HG02884 (cell line): ENCODE data around the gene LSM14A.
"Not testable (repeated sequence)": the region's sequence is repeated elsewhere in the genome, so short reads cannot be mapped to it uniquely, and the experiment has no call there.

ENCODE experiments used
- ATAC-seq: cut with Tn5 transposase; IDR thresholded peaks from one replicate; pipeline ENCODE4 v1.9.1; 2021; ENCODE audit warnings: mild to moderate bottlenecking, moderate library complexity; ENCODE audit not compliant: unreplicated experiment

LSM14A gene

DNA sequence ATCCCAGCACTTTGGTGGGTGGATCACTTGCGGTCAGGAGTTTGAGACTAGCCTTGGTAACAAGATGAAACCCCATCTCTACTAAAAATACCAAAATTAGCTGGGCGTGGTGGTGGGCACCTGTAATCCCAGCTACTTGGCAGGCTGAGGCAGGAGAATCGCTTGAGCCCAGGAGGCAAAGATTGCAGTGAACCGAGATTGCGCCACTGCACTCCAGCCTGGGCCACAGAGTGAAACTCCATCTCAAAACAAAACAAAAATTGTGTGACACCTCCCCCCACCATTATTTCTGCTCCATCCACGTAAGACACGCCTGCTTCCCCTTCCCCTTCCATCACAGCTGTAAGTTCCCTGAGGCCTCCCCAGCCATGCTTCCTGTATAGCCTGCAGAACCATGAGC, 13.3 kb upstream of the LSM14A start:
- ATAC-seq = not testable (repeated sequence)

DNA sequence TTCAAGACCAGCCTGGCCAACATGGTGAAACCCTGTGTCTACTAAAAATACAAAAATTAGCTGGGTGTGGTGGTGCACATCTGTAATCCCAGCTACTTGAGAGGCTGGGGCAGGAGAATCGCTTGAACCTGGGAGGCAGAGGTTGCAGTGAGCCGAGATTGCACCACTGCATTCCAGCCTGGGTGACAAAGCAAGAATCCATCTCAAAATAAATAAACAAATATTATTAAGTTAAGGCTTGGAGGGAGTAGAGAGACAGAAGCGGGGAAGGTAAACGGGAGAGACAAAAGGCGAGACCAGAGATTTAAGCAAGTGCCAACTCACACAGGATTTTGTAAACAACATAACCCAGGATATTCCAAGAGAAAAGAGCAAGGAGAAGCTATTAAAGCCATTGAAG, 12.8 kb upstream of the LSM14A start:
- ATAC-seq = not testable (repeated sequence)

DNA sequence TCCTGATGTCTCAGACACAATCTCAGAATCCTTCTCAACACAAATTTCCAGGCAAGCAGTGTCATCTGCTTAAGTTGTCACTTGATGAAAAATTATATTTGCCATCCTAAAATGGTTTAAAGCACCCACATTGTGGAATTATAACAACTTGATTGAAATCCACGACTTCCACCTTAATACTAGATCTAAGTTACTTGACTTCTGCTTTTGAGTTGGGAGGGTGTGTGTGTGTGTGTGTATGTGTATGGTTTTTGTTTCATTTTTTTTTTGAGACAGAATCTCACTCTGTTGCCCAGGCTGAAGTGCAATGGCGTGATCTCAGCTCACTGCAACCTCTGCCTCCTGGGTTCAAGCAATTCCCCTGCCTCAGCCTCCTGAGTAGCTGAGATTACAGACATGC, 10.4 kb upstream of the LSM14A start:
- ATAC-seq = not testable (repeated sequence)

DNA sequence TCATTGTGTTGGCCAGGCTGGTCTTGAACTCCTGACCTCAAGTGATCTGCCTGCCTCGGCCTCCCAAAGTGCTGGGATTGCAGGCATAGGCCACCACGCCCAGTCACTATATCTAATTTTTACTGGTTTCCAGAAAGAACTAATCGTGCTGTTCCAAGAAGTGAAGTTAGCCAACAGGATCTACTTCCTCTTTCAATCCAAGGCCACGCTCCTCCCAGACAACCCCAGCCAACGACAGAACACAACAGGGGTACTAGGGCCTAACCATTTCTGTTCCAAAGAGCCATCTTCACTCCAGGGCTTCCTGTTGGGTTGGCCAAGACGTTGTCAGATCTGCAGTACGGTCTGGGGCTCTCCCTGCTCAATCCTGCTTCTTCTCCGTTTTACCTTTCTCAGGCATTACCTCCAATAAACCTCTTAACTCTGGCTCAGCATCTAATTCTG, 7.0 kb upstream of the LSM14A start:
- no peak for ATAC-seq

DNA sequence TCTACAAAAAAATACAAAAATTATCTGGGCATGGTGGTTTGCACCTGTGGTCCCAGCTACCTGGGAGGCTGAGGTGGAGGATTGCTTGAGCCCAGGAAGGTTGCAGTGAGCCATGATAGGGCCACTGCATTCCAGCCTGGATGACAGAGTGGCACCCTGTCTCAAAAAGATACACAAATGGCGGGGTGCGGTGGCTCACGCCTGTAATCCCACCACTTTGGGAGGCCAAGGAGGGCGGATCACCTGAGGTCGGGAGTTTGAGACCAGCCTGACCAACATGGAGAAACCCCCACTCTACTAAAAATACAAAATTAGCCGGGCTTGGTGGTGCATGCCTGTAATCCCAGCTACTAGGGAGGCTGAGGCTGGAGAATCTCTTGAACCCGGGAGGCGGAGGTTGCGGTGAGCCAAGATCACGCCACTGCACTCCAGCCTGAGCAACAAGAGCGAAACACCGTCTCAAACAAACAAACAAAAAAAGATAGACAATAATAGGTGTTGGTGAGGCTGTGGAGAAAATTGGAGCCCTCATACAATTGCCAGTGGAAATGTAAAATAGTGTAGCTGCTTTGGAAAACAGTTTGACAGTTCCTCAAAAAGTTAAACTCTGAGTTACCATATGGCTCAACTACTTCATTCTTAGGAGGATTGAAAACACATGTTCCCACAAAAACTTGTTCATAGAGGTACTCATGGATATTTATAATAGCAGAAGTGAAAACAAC, 2.7 kb upstream of the LSM14A start:
- ATAC-seq = not testable (repeated sequence)

DNA sequence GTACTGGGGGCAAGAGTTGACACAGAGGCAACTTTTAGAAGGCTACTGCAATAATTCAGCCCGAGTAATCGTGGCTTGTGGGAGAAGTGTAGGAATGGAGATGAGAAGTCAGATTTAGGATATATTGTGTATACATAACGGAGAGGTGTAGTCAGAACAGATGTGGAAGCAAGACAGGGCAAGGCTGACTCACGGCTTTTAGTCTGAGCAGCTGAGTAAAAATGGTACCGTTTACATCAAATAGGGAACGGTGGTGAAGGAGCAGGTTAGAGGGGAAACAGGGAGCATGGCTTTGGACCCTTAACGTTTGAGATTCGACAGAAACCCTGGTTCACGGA, 796 bp upstream of the LSM14A start:
- ATAC-seq = no peak

DNA sequence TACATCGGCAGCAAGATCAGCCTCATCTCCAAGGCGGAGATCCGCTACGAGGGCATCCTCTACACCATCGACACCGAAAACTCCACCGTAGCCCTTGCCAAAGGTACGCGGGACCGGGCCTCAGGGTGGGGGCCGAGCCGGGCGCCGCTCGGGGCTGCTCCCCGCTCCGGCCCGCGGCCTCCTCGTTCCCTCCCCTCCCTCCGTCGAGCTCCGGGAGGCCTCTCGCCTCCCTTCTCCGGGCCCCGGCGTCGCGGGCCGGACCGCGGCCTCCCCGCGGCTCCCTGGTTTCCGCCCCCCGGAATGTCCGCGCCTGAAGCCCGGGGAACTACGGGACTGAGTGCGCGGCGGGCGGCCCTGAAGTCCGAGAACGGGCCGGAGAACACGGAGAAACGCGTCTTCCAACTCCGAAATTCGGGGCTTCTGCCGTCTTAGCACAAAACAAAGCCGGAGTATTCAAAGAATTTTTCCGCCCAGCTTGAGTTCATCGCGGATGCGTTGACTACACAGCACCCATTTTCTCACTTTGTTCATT, 423 bp downstream of the LSM14A start:
- peak; percentile 18 for ATAC-seq

DNA sequence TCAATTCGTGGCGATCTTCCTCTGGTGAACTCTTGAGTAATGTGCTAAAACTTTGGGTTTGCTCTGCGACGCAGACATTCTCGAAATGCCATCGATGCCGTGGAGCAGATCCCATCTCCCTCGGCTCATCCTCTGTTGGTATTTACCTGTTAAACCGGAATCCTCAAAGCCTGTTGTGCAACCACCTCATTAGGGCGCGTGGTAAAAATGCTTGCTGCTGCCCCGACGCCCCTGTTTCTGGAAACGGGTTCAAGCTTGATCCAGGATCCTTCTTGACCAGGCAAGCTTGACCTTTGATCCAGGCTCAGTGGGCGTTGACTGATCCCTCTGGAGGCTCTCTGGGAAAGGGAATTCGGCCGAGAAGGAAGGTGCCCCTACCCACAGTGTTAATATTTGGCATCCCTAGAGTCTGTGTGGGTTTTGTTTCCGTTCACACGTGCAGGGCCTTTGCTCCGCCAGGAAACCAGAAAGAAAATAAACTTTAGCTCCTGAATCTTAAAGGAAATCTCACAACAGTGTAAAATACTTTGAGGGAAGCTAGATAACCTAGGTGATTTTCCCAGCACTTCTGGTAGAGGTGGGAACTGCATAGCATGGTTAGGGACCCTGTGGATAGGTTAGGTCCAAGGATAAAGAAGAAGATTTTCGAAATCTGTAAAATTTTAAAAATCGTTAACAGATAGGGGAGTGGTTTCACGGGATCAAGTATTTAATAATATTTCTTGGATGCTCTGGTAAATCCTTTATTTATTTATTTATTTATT, 1.1 kb downstream of the LSM14A start:
- no peak for ATAC-seq

DNA sequence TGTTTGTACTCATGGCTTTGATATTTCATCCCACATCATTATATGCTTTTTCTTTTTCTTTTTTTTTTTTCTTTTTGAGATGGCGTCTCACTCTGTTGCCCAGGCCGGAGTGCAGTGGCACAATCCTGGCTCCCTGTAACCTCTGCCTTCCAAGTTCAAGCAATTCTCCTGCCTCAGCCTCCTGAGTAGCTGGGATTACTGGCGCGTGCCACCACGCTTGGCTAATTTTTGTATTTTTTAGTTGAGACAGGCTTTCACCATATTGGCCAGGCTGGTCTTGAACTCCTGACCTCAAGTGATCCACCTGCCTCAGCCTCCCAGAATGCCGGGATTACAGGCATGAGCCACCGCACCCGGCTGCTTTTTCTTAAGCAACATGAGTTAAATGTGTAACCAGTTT, 2.9 kb downstream of the LSM14A start:
- not testable (repeated sequence) for ATAC-seq

DNA sequence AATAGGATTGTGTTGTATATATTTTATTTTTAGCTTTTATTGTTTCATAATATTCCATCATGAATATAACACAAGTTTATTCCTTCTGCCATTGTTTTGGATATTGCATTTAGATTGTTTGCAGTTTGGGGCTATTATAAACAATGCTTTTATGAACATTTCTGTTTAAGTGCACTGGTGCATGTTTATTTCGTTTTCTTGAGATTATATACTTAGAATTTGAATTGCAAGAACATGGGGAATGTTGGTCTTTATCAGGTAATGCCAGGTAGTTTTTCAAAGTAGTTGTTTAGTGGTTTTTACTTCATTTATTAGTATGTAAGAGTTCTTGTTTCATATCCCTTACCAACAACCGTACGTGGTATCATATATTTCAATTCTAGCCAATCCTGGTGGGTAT, 4.3 kb downstream of the LSM14A start:
- ATAC-seq = no peak

DNA sequence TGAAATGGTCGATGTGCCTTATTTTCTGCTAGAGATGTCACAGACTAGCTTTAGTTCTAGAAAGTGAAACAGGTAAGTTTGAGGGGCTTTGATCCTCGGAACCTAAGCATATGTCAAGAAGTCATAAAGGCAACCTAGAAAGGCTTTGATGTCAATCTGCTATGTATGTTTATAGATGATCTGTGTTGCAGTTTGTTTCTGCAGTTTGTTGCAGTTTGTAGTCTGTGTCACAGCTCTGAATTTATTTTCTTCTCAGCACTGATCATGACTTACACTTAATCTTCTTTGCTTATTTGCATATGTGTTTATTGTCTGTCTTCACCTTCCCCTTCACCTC, 5.9 kb downstream of the LSM14A start:
- ATAC-seq = no peak

DNA sequence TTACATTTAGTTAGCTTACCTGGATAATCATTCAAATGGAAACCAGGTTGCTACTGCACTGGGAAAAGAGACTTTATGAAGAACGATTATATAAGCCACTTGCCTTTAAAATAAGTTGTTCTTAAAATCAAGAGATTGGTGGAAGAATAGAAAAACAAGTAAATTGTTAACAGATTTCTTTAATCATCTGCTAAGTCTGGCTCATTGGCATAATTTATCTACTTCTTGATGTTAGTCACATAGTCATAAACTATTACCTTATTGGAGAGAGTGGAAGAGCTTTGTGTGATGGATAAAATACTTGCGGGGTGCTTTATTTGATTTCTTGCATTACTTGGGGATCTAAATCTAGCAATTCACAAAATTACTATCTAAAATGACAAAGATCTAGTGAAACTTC, 6.8 kb downstream of the LSM14A start:
- ATAC-seq = no peak

DNA sequence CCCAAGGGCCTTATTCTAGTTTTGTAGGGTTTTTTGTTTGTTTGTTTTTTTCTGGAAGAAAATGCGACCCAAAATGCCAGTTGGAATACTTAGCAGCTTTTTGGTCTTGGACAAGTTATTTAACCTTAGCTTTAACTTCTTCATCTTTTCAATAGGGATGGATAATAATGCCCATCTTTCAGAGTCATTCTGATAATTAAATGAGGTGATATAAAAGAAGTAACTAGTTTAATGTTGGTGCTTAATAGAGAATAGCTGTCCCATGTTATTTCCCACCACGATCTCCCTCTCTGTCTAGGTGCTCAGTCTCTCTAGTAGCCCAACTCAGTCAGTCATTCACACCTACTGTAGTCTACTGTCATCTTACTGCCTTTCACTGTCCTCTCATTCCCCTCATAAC, 8.0 kb downstream of the LSM14A start:
- ATAC-seq = no peak

DNA sequence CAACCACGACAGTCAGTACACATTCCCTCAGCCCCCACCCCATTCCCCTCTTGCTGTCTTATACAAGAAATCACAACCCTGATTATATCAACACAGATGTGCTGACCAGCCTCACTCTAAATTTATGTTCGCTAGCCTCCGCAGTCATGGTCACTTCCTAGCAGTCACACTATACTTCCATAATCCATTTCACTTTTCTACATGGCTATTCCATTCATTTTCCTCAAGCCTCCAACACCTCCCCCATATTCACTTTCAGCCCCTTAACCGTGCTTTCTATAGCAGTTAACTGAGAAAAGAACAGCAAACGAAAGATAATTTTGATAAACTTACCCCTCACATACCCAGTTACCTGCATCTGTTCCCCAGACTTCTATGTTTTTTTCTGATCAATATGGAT, 8.4 kb downstream of the LSM14A start:
- no peak for ATAC-seq

DNA sequence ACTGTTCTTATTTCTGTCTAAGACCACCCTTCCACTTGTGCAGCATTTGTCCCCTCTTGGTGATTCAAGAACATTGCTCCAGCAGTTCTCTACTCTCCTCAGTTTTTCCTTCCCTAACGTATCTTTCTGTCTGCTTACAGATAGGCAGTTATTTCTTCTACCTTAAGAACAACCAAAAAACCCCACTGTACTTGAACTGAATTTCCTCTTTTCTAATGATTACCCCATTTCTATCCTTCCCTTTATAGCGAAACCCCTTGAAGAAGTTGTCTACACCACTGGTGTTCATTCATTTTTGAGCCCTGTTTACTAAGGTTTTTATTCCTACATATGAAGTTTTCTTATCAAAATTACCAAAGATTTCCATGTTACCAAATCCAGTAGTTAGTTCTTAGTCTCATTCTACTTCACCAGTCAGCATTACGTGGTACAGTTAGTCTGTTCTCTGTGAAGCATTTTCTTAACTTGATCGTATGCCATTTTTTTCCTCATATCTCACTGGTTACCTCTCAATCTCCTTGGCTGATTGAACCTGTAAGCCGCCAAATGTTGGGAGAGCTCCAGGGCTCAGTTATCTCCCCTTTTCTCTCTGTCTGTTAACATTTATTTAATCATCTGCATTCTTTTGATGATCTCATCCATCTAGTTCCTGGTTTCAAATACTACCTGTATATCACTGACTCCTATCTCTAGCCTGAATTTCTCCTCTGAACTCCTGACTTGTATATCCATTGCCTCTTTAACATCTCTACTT, 9.0 kb downstream of the LSM14A start:
- ATAC-seq = no peak

DNA sequence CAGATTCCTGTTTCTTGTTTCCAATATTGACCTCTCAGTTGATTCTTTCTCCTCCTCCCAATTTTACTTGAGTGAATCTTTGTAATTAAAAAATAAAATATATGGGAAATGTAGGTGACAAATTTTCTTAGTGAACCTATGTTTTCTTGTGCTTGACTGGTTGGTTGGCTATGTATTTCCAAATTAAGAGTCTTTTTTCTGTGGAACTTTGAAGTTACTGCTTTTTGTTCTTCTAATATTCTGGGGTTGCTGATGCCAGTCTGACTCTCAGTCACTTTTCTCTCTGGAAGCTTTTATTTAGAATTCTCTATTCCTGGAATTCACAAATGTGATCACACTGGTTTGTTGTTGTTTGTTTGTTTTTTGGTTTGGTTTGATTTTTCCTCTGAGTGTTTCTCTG, 9.8 kb downstream of the LSM14A start:
- no peak for ATAC-seq

DNA sequence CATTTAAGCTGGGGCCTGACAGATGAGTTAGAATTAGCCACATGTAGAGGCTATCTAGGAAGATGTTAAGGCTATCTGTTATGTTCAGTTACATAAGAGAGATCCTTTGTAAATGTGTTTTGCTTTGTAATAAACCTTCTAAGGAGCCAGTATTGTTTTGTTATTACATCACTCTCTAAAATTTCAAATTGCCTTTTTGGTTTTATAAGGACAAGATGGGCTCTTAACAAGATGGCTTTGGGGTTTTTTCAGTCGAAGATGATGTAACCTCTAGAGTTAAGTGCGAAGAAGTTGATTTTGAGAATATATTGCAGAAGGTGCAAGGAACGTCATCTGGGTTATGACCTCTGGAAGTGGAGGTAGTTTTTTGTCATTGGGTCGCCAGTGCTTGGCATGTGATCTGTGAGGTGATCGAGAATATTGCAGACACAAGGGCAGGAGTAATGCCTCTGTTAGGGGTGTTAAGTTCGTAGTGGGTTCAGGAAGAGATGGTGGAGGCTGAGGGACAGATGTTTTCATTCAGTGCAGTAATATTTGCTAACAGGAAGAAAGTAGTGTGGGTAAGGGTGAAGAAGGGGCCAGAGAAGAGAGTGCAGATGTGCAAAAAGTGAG, 12.7 kb downstream of the LSM14A start:
- no peak for ATAC-seq

DNA sequence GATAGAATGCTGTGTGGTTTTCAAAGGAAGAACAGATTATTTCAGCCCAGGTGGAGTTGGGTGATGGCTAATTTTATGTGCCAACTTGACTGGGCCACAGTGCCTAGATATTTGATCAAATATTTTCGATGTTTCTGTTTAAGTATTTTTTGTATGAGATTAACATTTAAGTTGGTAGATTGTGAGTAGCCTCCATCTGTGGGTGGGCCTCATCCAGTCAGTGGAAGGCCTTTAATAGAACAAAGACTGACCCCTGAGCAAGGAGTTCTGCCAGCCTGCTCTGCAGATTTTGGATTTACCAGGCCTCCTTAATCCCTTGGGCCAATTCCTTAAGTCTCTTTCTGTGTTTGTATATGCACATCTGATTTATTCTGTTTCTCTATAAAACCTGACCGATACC, 13.9 kb downstream of the LSM14A start:
- no peak for ATAC-seq

DNA sequence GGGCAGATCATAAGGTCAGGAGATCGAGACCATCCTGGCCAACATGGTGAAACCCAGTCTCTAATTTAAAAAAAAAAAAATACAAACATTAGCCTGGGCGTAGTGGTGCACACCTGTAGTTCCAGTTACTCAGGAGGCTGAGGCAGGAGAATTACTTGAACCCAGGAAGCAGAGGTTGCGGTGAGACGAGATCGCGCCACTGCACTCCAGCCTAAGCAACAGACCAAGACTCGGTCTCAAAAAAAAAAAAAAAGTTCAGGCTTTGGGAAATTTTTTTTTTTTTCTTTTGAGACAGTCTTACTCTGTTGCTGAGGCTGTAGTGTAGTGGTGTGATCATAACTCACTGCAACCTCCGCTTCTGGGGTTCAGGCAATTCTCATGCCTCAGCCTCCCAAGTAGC, 14.7 kb downstream of the LSM14A start:
- no peak for ATAC-seq

DNA sequence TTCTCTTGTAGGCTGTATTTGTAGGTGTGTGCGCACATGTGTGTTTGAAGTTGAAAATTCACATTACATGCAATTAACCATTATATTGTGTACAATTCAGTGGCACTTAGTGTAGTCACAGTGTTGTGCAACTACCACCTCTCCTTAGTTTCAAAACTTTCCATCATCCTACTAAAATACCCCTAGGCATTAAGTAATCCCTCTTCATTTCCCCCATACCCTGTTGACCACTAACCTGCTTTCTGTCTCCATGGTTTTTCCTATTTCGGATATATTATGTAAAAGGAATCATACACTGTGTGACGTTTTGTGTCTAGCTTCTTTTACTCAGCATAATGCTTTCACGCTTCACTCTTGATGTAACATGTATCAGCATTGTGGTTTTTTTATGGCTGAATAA, 16.1 kb downstream of the LSM14A start:
- ATAC-seq = no peak

DNA sequence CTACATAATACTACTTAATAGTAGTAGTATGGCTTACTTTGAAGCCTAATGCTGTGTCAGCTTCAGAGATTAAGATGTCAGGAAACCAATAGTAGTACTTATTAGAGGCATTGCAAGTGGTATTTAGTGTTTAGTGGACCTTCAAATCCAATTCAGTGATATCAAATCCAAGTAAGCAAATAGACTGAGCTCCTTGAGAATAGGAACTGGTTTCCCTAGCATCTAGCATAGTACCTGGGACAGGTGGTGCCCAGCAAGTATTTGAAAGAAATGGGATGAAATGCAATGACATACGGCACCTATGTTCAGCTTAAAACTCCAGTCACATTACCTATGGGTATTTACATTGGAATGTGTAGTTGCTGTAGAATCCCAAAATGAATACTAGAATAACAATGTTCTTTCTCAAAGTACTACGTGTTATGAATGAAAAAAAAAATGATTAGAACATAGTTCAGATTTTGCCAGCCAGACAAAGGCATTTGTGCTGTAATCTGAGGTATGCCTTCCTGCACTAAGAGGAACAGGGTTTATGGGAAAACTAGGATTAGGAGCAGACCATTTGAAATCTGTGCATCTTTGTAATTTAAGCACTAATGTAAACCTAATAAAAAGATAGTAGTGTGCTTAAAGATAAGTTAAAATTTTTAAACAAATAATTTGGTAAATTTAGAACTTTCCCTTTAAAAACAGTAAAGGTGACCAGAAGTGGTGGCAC, 17.1 kb downstream of the LSM14A start:
- ATAC-seq = no peak
